Right lobe of liver (tissue), 6 donors: Measurements from ENCODE around the gene CELF4. TPM values are rescaled to one million over a fixed set of nuclear protein-coding genes. Genes with fewer than 3 reads are reported as not detected.
A peak's percentile ranks its signal among the peaks of the same experiment; 100 is the strongest.

Source experiments
- ATAC-seq, 4 donors: fragments of 200-7000 bp; cut with Tn5 transposase; one replicate each; pipeline ENCODE4 v1.9.1; 2020; ENCODE audit warnings: mild to moderate bottlenecking in 4 of 4, moderate library complexity in 4 of 4
- DNase-seq, 3 donors: peaks; one replicate each; pipeline ENCODE4 v3.0.0-alpha.2; 2020
- H3K27ac ChIP-seq, 3 donors: fragments of 200-600 bp; one replicate each; pipeline ENCODE4 v1.8.0; 2022
- H3K27me3 ChIP-seq, 2 donors: fragments of 200-600 bp; one replicate each; pipeline ENCODE4 v1.8.0; 2022
- H3K36me3 ChIP-seq, 4 donors: fragments of 200-600 bp; sonication (generic) in 1 of 4; one replicate each; pipeline versions ENCODE4 v1.5.1 to v1.8.0; 2017 to 2022; ENCODE audit warnings: control low read depth in 1 of 4
- H3K4me1 ChIP-seq, 4 donors: fragments of 200-600 bp; sonication (generic) in 1 of 4; one replicate each; pipeline versions ENCODE4 v1.5.1 to v1.8.0; 2017 to 2022; ENCODE audit warnings: control low read depth in 1 of 4
- H3K4me3 ChIP-seq, 3 donors: fragments of 200-600 bp; one replicate each; pipeline ENCODE4 v1.8.0; 2022
- H3K9me3 ChIP-seq, 4 donors: fragments of 200-600 bp; sonication (generic) in 1 of 4; one replicate each; pipeline versions ENCODE4 v1.5.1 to v1.8.0; 2017 to 2022; ENCODE audit warnings: control low read depth in 1 of 4
- POLR2A ChIP-seq: fragments of 450-650 bp; IDR thresholded peaks from one replicate; pipeline ENCODE4 v1.6.1; 2017; ENCODE audit warnings: antibody characterized with exemption, mild to moderate bottlenecking
- WGBS: methylation state at CpG from one replicate; pipeline ENCODE4 v1.1.6; 2018; ENCODE audit warnings: low coverage, low lambda C conversion rate; ENCODE audit not compliant: insufficient coverage; ENCODE audit errors: missing lambda C conversion rate; 5-methylcytosine and 5-hydroxymethylcytosine counted together
- intact Hi-C, 2 donors: fragments of 100-400 bp; cut with DNase I; formaldehyde crosslinking; loops; one replicate each; pipeline versions ENCODE4 v1.11.2 to v1.14.1; 2022
- total RNA-seq, 6 experiments: library from RNA; depleted of rRNA in 2 of 6; stranded (reverse); fragments of >200 nt in 2 of 6; fragmentation: NEBNext Ultra II Directional in 3 of 6; extraction: Animal tissue kit (Norgen Biotek cat#: 25700) in 3 of 6; gene quantifications; one replicate each; pipeline versions ENCODE4 v1.1.0 to v1.2.4, GENCODE V29; 2016 to 2023
- TF ChIP-seq, protein P1 (sequence below), 4 donors: fragments of 200-600 bp in 3 of 4; fragments of 450-650 bp in 1 of 4; IDR thresholded peaks; one replicate each; pipeline versions ENCODE4 v1.5.1 to v1.8.0; 2016 to 2022; ENCODE audit warnings: antibody characterized with exemption in 4 of 4, mild to moderate bottlenecking in 2 of 4
- donor health status: DM: no; HTN: yes; CAD: no.
- donor health status: DM: no; HTN: no; CAD: no.
- donor health status: DM: no; HTN: no; CAD: no.
- donor health status: DM: no; HTN: yes; CAD: no.
- donor health status: DM: no; HTN: yes; CAD: no.

Gene CELF4
- total RNA-seq, 6 experiments from 2014 or later = 0.06 TPM; not detected in 5

DNA sequence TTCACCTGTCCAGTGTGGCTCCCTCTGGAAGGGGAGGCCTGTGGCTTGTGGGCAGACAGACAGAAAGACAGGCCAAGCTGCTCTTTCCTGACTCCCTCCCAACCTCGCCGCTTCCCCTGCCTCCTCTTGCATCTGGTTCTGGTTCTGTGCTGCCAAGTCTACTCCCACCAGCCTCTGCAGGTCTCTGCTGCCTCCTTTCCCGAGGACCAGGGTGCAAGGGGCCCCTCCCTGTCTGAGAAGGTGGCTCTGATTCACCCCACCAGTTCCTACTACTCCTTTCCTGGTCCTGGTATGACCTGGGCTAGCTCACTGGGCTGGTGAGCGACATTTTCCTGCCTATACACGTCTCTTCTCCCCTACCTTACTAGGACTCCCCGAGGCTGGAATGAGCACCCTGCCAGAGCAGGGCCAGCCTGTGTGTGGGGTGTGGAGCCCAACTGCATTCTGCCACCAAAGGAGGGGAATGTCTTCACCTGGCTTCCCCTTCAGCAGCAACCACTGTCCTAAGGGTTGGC, 238.5 kb downstream of the CELF4 start:
- Histone ChIP-seq H3K27ac (no peak overlapping the region), H3K9me3 (no peaks in the 10 kb centered on the region), H3K36me3 (no peaks in the 10 kb centered on the region), H3K4me3 (no peak overlapping the region), H3K27me3 (no peaks in the 10 kb centered on the region), H3K4me1 (no peaks in the 10 kb centered on the region)
- intact Hi-C loops = no loop called here
- 43% methylated on average over 5 of the region's 6 CpGs for WGBS
- TF ChIP-seq, protein P1, sequence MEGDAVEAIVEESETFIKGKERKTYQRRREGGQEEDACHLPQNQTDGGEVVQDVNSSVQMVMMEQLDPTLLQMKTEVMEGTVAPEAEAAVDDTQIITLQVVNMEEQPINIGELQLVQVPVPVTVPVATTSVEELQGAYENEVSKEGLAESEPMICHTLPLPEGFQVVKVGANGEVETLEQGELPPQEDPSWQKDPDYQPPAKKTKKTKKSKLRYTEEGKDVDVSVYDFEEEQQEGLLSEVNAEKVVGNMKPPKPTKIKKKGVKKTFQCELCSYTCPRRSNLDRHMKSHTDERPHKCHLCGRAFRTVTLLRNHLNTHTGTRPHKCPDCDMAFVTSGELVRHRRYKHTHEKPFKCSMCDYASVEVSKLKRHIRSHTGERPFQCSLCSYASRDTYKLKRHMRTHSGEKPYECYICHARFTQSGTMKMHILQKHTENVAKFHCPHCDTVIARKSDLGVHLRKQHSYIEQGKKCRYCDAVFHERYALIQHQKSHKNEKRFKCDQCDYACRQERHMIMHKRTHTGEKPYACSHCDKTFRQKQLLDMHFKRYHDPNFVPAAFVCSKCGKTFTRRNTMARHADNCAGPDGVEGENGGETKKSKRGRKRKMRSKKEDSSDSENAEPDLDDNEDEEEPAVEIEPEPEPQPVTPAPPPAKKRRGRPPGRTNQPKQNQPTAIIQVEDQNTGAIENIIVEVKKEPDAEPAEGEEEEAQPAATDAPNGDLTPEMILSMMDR (IDR thresholded peaks at IDR 0.05) = no peak
- TF ChIP-seq POLR2A = no peak
- ATAC-seq (no peak), DNase-seq (no peak)

GRCh38 chr18:37322492-37323035, 243.0 kb downstream of the CELF4 start:
- Histone ChIP-seq H3K27me3 (no peaks in the 10 kb centered on the region), H3K4me1 (no peaks in the 10 kb centered on the region), H3K27ac (no peak overlapping the region), H3K36me3 (no peaks in the 10 kb centered on the region), H3K4me3 (no peak overlapping the region), H3K9me3 (no peaks in the 10 kb centered on the region)
- DNase-seq (peak in 1 of 3 donors; percentile 52), ATAC-seq (peak; percentile 27 to 68 (median 61))
- intact Hi-C loops = no loop called here
- WGBS = 11% methylated on average over 7 of the region's 15 CpGs
- no peak for TF ChIP-seq POLR2A
- TF ChIP-seq, protein P1 (IDR thresholded peaks at IDR 0.05) = peak; percentile 42 to 58 (median 44)

- no peak overlapping the region for H3K27ac ChIP-seq
- DNase-seq = no peak
These were observed 243.8 kb downstream of the CELF4 start for GRCh38 chr18:37321582-37322491.

GRCh38 chr18:37320317-37320716, 245.3 kb downstream of the CELF4 start:
- 71% methylated on average over 6 of the region's 10 CpGs for WGBS
- H3K27me3 ChIP-seq = no peaks in the 10 kb centered on the region
- no peaks in the 10 kb centered on the region for H3K36me3 ChIP-seq
- no peaks in the 10 kb centered on the region for H3K9me3 ChIP-seq
- no peak for ATAC-seq
- DNase-seq = no peak
- no peak overlapping the region for H3K27ac ChIP-seq
- no peaks in the 10 kb centered on the region for H3K4me1 ChIP-seq
- no peak overlapping the region for H3K4me3 ChIP-seq
- no peak for TF ChIP-seq POLR2A
- intact Hi-C loops = no loop called here

More at GRCh38 chr18:37321582-37322491, 243.8 kb downstream of the CELF4 start:
- intact Hi-C loops = no loop called here
- H3K27me3 ChIP-seq = no peaks in the 10 kb centered on the region
- H3K36me3 ChIP-seq = no peaks in the 10 kb centered on the region
- H3K9me3 ChIP-seq = no peaks in the 10 kb centered on the region
- H3K4me3 ChIP-seq = no peak overlapping the region
- no peak for ATAC-seq
- TF ChIP-seq, protein P1 (IDR thresholded peaks at IDR 0.05) = no peak
- TF ChIP-seq POLR2A = no peak
- WGBS = 69% methylated on average over 18 of the region's 29 CpGs
- H3K4me1 ChIP-seq = no peaks in the 10 kb centered on the region
